ENCODE data around the gene CACNA2D1.
"Not testable (repeated sequence)": the region's sequence is repeated elsewhere in the genome, so short reads cannot be mapped to it uniquely, and the experiment has no call there.

CACNA2D1 gene

GRCh38 chr7:82389876-82390275 lies 53.7 kb downstream of the CACNA2D1 start:
- DNase-seq, result no peak

GRCh38 chr7:82388138-82388537 lies 55.4 kb downstream of the CACNA2D1 start:
- DNase-seq, result no peak

- DNase-seq, result not testable (repeated sequence)
These were observed 57.0 kb downstream of the CACNA2D1 start for GRCh38 chr7:82386571-82386970.

- no peak for DNase-seq
These were observed 58.8 kb downstream of the CACNA2D1 start for GRCh38 chr7:82384779-82385178.

GRCh38 chr7:82384051-82384464 lies 59.5 kb downstream of the CACNA2D1 start:
- no peak for DNase-seq

GRCh38 chr7:82382276-82382675 lies 61.3 kb downstream of the CACNA2D1 start:
- no peak for DNase-seq

GRCh38 chr7:82376739-82377138 lies 66.8 kb downstream of the CACNA2D1 start:
- DNase-seq, result no peak

- DNase-seq, result no peak
These were observed 67.9 kb downstream of the CACNA2D1 start for GRCh38 chr7:82375713-82376112.

- no peak for DNase-seq
These were observed 68.4 kb downstream of the CACNA2D1 start for GRCh38 chr7:82375129-82375528.

- DNase-seq, result no peak
These were observed 69.5 kb downstream of the CACNA2D1 start for GRCh38 chr7:82373926-82374635.

- no peak for DNase-seq
These were observed 78.9 kb downstream of the CACNA2D1 start for GRCh38 chr7:82364671-82365070.

GRCh38 chr7:82364048-82364447 lies 79.5 kb downstream of the CACNA2D1 start:
- no peak for DNase-seq

- no peak for DNase-seq
These were observed 81.4 kb downstream of the CACNA2D1 start for GRCh38 chr7:82362129-82362706.

GRCh38 chr7:82360591-82361368 lies 82.8 kb downstream of the CACNA2D1 start:
- DNase-seq, result no peak

- no peak for DNase-seq
These were observed 84.2 kb downstream of the CACNA2D1 start for GRCh38 chr7:82359426-82359825.

GRCh38 chr7:82358923-82359322 lies 84.7 kb downstream of the CACNA2D1 start:
- DNase-seq, result no peak

- DNase-seq, result no peak
These were observed 85.5 kb downstream of the CACNA2D1 start for GRCh38 chr7:82358009-82358578.

- DNase-seq, result no peak
These were observed 95.3 kb downstream of the CACNA2D1 start for GRCh38 chr7:82348251-82348650.

GRCh38 chr7:82347808-82348207 lies 95.8 kb downstream of the CACNA2D1 start:
- no peak for DNase-seq

- DNase-seq, result no peak
These were observed 97.7 kb downstream of the CACNA2D1 start for GRCh38 chr7:82345886-82346285.

- DNase-seq, result no peak
These were observed 99.9 kb downstream of the CACNA2D1 start for GRCh38 chr7:82343716-82344115.

GRCh38 chr7:82339958-82340357 lies 103.6 kb downstream of the CACNA2D1 start:
- DNase-seq, result no peak

GRCh38 chr7:82335927-82336326 lies 107.7 kb downstream of the CACNA2D1 start:
- DNase-seq, result no peak

GRCh38 chr7:82335001-82335400 lies 108.6 kb downstream of the CACNA2D1 start:
- DNase-seq, result no peak
